ENCODE data around the gene SDHAF3.

SDHAF3 gene

GRCh38 chr7:97224316-97224715, 106.8 kb downstream of the SDHAF3 start:
- no peak for DNase-seq

- DNase-seq, result no peak
Observed at GRCh38 chr7:97226541-97226940, 109.0 kb downstream of the SDHAF3 start.

Measured in activated T-cell treated with anti-CD3 and anti-CD28 coated beads, Interleukin-2, amount 50 U/mL, for 48 hours (primary cell).